ENCODE measurements around the gene NPTN.

Gene NPTN

DNA sequence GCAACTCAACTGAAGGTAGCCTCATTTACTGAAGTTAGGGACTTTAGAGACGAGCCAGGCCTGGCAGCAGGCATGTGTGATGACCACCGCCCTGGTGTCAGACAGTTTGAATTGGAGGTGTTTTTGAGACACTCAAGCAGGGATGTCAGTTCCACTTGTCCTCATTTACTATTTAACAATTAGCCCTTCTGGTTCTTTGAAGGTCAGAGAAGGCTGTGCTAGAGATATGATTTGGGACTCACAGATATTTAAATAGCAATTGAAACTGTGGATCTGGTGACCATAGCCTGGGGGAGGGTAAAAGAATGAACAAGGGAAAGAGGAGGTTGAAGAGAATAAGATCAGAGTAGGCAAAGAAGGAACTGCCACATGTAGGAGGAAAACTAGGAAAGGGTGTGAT lies 115.6 kb downstream of the NPTN start:
- no peak for DNase-seq

DNA sequence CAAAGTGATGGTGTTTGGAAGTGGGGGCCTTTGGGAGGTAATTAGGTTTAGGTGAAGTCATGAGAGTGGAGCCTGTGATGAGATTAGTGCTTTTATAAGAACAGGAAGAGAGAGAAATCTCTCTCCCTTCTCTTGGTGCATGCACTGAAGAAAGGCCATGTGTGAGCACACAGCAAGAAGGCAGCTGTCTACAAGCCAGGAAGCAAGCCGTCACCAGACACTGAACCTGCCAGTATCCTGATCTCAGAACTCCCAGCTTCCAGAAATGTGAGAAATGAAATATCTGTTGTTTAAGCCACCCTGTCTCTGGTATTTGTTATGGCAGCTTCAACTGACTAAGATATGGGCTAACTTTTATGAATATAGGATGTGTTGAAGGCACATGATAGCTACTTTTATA lies 117.7 kb downstream of the NPTN start:
- DNase-seq = no peak

Measured in femur (tissue), 1 donor.